A549 (cell line): Measurements from ENCODE around the gene CREB3L1.

Source experiments
- CEBPB ChIP-seq, 2 experiments: fragments of >200 bp in 1 of 2; sonication (Bioruptor Twin) in 1 of 2; formaldehyde crosslinking in 1 of 2; IDR thresholded peaks; 2 replicates each; pipeline ENCODE4 v1.6.1; 2012 to 2016
- CHD2 ChIP-seq: fragments of 150-350 bp; IDR thresholded peaks from 2 replicates; pipeline ENCODE4 v1.6.1; 2014; ENCODE audit warnings: low read length; ENCODE audit not compliant: partially characterized antibody
- MYC ChIP-seq: IDR thresholded peaks from 2 replicates; pipeline ENCODE4 v1.6.1; 2012; ENCODE audit warnings: mild to moderate bottlenecking, inconsistent platforms, low read length, improper control_type of control experiment, borderline replicate concordance
- NR3C1 ChIP-seq: fragments of >200 bp; sonication (Bioruptor Twin); formaldehyde crosslinking; IDR thresholded peaks from 3 replicates; pipeline ENCODE4 v1.6.1; 2017
- POLR2A ChIP-seq: IDR thresholded peaks from 2 replicates; pipeline ENCODE4 v1.6.1; 2012; ENCODE audit warnings: mild to moderate bottlenecking, low read length
- POLR2AphosphoS2 ChIP-seq: conservative IDR thresholded peaks from 2 replicates; pipeline ENCODE4 v1.6.1; 2012; ENCODE audit warnings: low read length, improper control_type of control experiment, inconsistent platforms
- TF ChIP-seq, protein P1 (sequence below): fragments of >200 bp; sonication (Bioruptor Twin); formaldehyde crosslinking; IDR thresholded peaks from 3 replicates; pipeline ENCODE4 v1.5.1; 2016

DNA sequence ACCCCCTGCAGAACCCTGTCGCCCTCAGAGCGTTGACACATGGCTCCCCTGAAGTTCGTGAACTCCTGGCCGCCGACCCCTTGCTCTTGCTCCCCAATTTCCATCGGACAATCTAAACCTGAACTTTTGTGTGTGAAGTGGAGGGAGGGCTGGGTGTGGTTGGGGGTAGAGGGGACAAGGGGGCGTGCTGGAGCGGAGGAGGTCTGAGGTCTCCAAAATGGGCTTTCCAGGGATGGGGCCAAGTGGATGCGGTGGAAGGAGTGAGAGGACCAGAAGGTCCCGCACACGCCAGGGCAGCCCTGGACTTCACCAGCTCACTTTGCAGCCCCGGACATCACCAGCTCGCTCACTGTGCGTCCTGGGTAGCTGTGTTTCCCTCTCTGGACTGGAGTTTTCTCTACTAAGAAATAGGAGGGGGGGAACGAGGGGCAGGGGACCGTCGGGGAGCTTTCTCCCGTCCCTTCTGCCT lies 18.6 kb downstream of the CREB3L1 start:
- TF ChIP-seq, protein P1, sequence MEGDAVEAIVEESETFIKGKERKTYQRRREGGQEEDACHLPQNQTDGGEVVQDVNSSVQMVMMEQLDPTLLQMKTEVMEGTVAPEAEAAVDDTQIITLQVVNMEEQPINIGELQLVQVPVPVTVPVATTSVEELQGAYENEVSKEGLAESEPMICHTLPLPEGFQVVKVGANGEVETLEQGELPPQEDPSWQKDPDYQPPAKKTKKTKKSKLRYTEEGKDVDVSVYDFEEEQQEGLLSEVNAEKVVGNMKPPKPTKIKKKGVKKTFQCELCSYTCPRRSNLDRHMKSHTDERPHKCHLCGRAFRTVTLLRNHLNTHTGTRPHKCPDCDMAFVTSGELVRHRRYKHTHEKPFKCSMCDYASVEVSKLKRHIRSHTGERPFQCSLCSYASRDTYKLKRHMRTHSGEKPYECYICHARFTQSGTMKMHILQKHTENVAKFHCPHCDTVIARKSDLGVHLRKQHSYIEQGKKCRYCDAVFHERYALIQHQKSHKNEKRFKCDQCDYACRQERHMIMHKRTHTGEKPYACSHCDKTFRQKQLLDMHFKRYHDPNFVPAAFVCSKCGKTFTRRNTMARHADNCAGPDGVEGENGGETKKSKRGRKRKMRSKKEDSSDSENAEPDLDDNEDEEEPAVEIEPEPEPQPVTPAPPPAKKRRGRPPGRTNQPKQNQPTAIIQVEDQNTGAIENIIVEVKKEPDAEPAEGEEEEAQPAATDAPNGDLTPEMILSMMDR: no peak
- TF ChIP-seq CEBPB (IDR thresholded peaks at IDR 0.05) (no peak), MYC (no peak), CHD2 (no peak), POLR2A (no peak), NR3C1 (no peak), POLR2AphosphoS2 (no peak)
